Activated T-cell treated with anti-CD3 and anti-CD28 coated beads, Interleukin-2, amount 50 U/mL, for 24 hours (primary cell): ENCODE results near the gene MMP17.

Experiments
- DNase-seq: peaks from one replicate; pipeline ENCODE4 v3.0.0-alpha.2; 2020
- H3K27ac Mint-ChIP-seq: 2 replicates; pipeline ENCODE4 v1.8.0; 2020; ENCODE audit warnings: mild to moderate bottlenecking, mixed read lengths
- H3K27me3 Mint-ChIP-seq: 2 replicates; pipeline ENCODE4 v1.8.0; 2020; ENCODE audit warnings: mixed read lengths
- H3K36me3 Mint-ChIP-seq: 2 replicates; pipeline ENCODE4 v1.8.0; 2020; ENCODE audit warnings: low read depth, mixed read lengths
- H3K4me1 Mint-ChIP-seq: 2 replicates; pipeline ENCODE4 v1.8.0; 2020; ENCODE audit warnings: low read depth, mixed read lengths
- H3K4me3 Mint-ChIP-seq: 2 replicates; pipeline ENCODE4 v1.8.0; 2020; ENCODE audit warnings: mild to moderate bottlenecking, moderate library complexity, mixed read lengths
- H3K9me3 Mint-ChIP-seq: 2 replicates; pipeline ENCODE4 v1.8.0; 2020; ENCODE audit warnings: mixed read lengths

The MMP17 gene

GRCh38 chr12:131831635-131832041 is 3.4 kb downstream of the MMP17 start:
- H3K36me3 Mint-ChIP-seq: no peaks in the 10 kb centered on the region
- H3K27me3 Mint-ChIP-seq: peaks cover 43% of the 10 kb centered on the region
- no peak overlapping the region for H3K27ac Mint-ChIP-seq
- no peak overlapping the region for H3K4me3 Mint-ChIP-seq
- no peak for DNase-seq
- H3K4me1 Mint-ChIP-seq: peaks cover 14% of the 10 kb centered on the region
- H3K9me3 Mint-ChIP-seq: no peaks in the 10 kb centered on the region

DNA sequence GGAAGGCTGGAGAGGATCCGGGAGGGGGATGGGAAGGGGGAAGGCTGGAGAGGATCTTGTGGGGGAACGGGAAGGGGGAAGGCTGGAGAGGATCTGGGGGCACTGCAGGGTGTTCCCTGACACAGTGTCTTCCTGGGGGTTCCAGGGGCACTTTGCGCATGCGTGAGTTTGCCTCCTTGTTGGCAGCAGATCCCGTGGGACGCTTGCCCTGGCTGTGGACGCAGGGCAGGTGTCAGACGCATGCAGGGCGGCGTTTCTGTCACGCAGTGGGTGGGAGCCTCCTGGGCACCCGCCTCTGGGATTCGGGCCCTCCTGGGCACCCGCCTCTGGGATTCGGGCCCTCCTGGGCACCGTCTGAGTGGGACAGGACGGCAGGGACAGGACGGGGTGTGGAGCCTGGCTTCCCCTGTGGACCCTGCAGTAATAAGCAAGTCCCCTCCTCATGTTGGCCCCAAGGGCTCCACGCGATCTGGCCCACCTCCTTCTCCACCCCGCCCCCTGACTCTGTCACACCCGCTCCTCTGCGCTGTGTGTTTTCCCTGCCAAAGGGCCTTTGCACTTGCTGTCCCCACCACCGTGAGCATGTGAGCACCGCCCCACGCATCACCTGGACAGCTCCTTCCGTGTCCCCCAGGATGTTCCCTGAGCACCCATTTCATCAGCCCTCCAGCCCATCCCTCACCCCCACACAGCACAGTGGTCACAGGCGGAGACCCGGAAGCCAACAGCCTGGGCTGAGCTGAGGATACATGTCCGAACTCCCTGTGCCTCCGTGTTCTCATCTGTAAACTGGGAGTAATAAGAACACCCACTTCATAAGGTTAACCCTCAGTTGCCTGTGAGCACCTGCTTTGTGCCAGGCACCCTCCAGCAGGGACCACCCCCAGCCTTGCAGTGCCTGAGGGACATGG is 4.4 kb downstream of the MMP17 start:
- peaks cover 35% of the 10 kb centered on the region for H3K27me3 Mint-ChIP-seq
- H3K4me3 Mint-ChIP-seq: no peak overlapping the region
- peaks cover 13% of the 10 kb centered on the region for H3K4me1 Mint-ChIP-seq
- H3K9me3 Mint-ChIP-seq: no peaks in the 10 kb centered on the region
- H3K36me3 Mint-ChIP-seq: no peaks in the 10 kb centered on the region
- no peak for DNase-seq
- H3K27ac Mint-ChIP-seq: no peak overlapping the region

- H3K4me1 Mint-ChIP-seq: peaks cover 12% of the 10 kb centered on the region
- no peak overlapping the region for H3K27ac Mint-ChIP-seq
- no peak for DNase-seq
- no peaks in the 10 kb centered on the region for H3K9me3 Mint-ChIP-seq
- no peaks in the 10 kb centered on the region for H3K36me3 Mint-ChIP-seq
- peaks cover 33% of the 10 kb centered on the region for H3K27me3 Mint-ChIP-seq
- no peak overlapping the region for H3K4me3 Mint-ChIP-seq
Observed at GRCh38 chr12:131833288-131833895, 5.2 kb downstream of the MMP17 start.

DNA sequence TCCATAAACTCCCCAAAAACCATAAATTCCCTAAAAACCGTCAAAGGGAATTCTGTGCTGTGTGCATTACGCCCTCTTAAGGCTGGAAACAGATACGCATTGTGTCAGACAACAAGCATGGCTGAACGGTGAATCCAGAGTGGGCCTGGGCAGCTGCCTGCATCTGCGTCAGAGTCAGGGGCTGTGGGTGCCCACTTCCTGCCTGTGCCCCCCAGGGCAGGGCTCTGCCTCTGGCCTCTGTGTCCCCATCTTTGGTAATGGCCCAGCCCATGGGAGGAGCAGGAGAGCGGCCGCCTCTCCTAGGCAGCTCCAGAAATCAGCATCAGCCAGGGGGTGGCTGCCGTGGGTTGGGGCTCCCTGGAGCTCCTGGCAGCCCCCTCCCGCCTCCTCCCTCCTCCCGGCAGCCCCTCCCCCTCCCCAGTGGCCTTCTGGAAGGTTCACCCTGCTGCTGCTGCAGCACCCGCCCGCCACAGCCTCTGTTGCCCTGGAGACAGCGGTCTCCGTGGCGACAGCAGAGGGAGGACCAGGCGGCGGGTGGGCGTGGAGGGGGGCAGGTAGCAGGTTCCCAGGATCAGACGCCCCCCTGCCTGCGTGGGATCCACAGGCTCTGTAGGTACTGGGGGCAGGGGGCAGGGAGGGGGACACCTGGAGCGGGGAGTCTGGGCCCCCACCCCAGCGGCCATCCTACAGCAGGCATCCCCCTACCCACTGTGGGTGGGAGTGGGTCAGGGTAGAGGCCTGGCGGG is 5.9 kb downstream of the MMP17 start:
- H3K4me3 Mint-ChIP-seq: no peak overlapping the region
- no peaks in the 10 kb centered on the region for H3K9me3 Mint-ChIP-seq
- no peaks in the 10 kb centered on the region for H3K36me3 Mint-ChIP-seq
- H3K27me3 Mint-ChIP-seq: peaks cover 32% of the 10 kb centered on the region
- DNase-seq: no peak
- peaks cover 12% of the 10 kb centered on the region for H3K4me1 Mint-ChIP-seq
- H3K27ac Mint-ChIP-seq: no peak overlapping the region

DNA sequence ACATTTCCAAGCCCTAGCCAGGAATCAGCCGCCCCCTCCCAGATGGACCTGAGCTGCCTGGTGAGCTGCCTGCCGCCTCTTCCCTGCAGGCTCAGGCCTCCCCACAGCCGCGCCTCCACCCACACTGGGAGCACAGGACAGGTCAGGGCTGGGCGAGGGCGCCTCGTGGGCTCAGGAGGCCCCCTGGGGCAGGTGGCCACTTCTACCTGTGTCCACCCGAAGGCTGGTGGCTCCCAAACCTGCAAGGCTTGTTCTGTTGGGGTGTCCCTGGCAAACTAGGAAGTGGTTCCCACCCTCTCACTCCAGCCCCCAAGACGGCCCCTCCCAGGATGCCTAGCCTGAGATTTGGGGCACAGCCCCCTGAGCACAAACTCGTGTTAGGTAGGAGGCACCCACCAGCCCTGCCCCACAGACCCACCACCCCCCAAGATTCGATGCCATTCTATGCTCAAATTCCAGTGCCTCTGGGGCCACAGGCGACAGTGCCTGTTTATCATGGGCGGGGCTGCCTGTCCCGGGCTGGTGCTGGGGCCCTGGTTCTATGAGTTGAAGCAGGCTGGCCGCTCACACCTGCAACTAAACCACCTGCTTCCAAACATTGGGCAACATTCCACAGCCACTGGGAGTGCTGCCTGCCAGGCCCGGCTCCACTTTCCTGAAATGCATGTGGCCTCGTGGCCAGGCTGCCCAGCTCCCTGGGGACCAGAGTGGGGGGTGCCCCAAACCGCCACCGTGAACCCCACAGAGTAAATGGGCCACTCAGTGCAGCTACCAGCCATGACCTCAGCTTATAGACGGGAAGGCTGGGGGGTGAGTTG is 6.8 kb downstream of the MMP17 start:
- no peak for DNase-seq
- Mint-ChIP-seq H3K27ac (no peak overlapping the region), H3K4me1 (peaks cover 6% of the 10 kb centered on the region), H3K9me3 (no peaks in the 10 kb centered on the region), H3K27me3 (peaks cover 23% of the 10 kb centered on the region), H3K36me3 (no peaks in the 10 kb centered on the region), H3K4me3 (no peak overlapping the region)

GRCh38 chr12:131835616-131836171 is 7.5 kb downstream of the MMP17 start:
- Mint-ChIP-seq H3K27me3 (peaks cover 23% of the 10 kb centered on the region), H3K4me1 (peaks cover 6% of the 10 kb centered on the region), H3K9me3 (no peaks in the 10 kb centered on the region), H3K27ac (no peak overlapping the region), H3K4me3 (no peak overlapping the region), H3K36me3 (no peaks in the 10 kb centered on the region)
- DNase-seq: no peak

DNA sequence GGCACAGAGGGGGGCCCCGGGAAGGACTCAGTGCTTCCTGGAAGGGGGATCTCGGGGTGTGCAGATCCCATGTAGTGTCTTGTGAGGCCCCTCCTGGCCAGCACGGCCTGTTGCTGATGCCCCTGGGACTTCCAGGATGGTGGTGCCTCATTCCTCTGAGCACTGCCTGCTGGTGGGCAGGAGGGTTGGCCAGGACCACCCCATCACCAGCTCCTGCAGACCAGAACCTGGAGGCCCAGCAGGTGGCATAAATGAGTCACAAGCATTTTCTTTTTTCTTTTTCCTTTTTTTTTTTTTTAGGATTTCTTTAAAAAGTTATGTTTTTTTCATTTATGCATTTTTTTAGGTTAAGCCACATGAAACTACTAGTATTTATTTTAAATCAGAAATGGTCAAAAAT is 8.0 kb downstream of the MMP17 start:
- Mint-ChIP-seq H3K4me3 (no peak overlapping the region), H3K9me3 (no peaks in the 10 kb centered on the region), H3K4me1 (peaks cover 2% of the 10 kb centered on the region), H3K27ac (no peak overlapping the region), H3K36me3 (no peaks in the 10 kb centered on the region), H3K27me3 (peaks cover 18% of the 10 kb centered on the region)
- DNase-seq: no peak

DNA sequence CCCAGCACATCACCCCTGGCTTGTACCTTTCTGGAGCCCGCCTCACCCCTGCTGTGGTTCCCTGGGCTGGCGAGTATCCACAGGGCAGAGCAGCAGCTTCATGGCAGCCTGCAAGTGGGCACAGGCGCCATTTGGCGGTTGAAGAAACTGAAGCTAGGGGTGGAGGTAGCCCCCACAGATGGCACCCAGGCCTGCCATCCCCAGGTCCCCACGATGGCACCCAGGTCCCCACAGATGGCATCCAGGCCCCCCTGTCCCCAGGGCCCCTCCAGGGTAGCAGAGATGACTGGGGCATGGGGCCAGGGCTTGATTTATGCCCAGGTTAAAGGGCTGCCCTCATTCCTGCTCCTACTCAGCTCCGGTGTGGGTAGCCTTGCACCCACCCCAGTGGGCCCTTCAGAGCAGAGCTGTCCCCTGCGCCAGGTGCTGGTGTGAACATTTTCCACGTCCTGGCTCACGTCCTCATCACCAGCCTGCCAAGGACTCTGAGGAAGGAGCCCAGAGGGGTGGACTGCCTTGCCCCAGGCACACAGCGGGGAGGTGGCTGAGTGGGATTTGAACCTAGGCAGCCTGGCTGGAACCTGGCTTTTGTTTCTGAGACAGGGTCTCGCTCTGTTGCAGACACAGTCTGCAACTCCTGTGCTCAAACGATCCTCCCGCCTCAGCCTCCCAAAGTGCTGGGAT is 8.7 kb downstream of the MMP17 start:
- H3K36me3 Mint-ChIP-seq: no peaks in the 10 kb centered on the region
- H3K4me1 Mint-ChIP-seq: no peaks in the 10 kb centered on the region
- H3K4me3 Mint-ChIP-seq: no peak overlapping the region
- H3K27me3 Mint-ChIP-seq: peaks cover 14% of the 10 kb centered on the region
- H3K27ac Mint-ChIP-seq: no peak overlapping the region
- no peaks in the 10 kb centered on the region for H3K9me3 Mint-ChIP-seq
- DNase-seq: no peak

DNA sequence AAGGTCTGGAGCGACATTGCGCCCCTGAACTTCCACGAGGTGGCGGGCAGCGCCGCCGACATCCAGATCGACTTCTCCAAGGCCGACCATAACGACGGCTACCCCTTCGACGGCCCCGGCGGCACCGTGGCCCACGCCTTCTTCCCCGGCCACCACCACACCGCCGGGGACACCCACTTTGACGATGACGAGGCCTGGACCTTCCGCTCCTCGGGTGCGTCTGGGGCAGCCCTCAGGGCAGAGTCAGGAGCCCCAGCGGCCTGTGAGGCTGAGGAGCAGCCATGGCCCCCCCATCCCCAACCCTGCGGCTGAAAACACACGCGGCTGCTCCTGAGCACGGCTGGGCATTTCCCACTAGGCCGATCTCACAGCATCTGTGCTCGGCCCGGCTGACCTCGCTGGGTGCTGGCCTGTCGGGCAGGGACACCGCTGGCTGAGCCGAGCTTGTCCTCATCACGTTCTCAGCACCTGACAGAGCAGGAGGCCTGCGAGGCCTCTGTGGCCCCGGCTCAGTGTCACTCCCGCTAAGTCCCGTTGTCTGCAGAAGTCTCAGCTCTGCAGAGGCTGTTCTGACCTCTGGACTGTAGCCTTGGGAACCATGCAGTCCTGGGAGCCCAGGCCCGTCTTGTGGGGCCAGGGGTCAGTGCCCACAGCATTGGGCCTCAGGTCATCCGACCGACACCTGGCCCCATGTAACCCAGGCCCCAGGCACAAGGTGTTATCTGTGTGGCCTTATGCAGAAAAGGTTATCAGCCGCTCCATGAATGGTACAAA is 12.6 kb downstream of the MMP17 start:
- Mint-ChIP-seq H3K27me3 (no peaks in the 10 kb centered on the region), H3K4me1 (no peaks in the 10 kb centered on the region), H3K9me3 (no peaks in the 10 kb centered on the region), H3K36me3 (no peaks in the 10 kb centered on the region), H3K27ac (no peak overlapping the region), H3K4me3 (no peak overlapping the region)
- DNase-seq: no peak

DNA sequence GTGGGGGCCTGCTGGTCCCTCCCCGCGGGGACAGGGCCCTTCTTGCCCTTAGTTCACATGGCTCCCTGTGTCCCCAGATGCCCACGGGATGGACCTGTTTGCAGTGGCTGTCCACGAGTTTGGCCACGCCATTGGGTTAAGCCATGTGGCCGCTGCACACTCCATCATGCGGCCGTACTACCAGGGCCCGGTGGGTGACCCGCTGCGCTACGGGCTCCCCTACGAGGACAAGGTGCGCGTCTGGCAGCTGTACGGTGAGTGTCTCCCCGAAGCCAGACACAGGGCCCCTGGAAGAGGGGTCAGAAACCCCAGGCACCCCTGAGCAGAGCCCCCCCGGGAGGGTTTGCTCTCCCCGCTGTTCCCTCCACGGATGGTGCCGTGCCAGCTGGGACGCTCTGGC is 13.4 kb downstream of the MMP17 start:
- Mint-ChIP-seq H3K27me3 (no peaks in the 10 kb centered on the region), H3K36me3 (no peaks in the 10 kb centered on the region), H3K4me1 (no peaks in the 10 kb centered on the region), H3K4me3 (no peak overlapping the region), H3K9me3 (no peaks in the 10 kb centered on the region), H3K27ac (no peak overlapping the region)
- no peak for DNase-seq

- no peak for DNase-seq
- Mint-ChIP-seq H3K4me3 (no peak overlapping the region), H3K27ac (no peak overlapping the region), H3K36me3 (no peaks in the 10 kb centered on the region), H3K27me3 (no peaks in the 10 kb centered on the region), H3K9me3 (no peaks in the 10 kb centered on the region), H3K4me1 (no peaks in the 10 kb centered on the region)
Observed at GRCh38 chr12:131842169-131842568, 14.0 kb downstream of the MMP17 start.

GRCh38 chr12:131843527-131843926 is 15.3 kb downstream of the MMP17 start:
- H3K27me3 Mint-ChIP-seq: no peaks in the 10 kb centered on the region

GRCh38 chr12:131844140-131844539 is 15.9 kb downstream of the MMP17 start:
- Mint-ChIP-seq H3K27ac (no peak overlapping the region), H3K27me3 (no peaks in the 10 kb centered on the region), H3K4me3 (no peak overlapping the region), H3K36me3 (no peaks in the 10 kb centered on the region), H3K4me1 (no peaks in the 10 kb centered on the region), H3K9me3 (no peaks in the 10 kb centered on the region)
- no peak for DNase-seq

More at GRCh38 chr12:131843527-131843926, 15.3 kb downstream of the MMP17 start:
- H3K9me3 Mint-ChIP-seq: no peaks in the 10 kb centered on the region
- no peaks in the 10 kb centered on the region for H3K36me3 Mint-ChIP-seq
- DNase-seq: no peak
- no peak overlapping the region for H3K4me3 Mint-ChIP-seq
- H3K4me1 Mint-ChIP-seq: no peaks in the 10 kb centered on the region
- H3K27ac Mint-ChIP-seq: no peak overlapping the region
